ENCODE measurements around the gene TRAPPC2.

The TRAPPC2 gene

DNA sequence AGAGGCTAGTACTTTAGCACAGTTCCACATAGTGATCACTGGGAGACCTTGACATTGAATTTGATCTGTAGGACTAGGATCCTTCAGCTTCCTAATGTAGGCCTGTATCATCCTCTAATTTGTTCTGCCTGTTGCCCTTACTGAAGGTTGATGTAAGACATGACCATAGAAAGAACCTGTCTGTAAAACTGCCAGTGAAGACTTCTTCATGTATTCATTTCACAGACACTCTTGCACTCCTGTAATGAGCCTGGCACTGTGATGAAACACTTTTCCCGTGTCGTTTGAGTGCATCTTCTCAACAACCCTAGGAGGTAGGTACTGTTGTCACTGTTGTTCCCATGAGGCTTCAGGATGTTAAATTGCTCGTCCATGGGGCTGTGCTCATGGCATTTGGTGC lies 30.8 kb downstream of the TRAPPC2 start:
- DNase-seq (ENCODE audit: extremely low read depth, low read depth): no peak
- TF ChIP-seq, protein P1, sequence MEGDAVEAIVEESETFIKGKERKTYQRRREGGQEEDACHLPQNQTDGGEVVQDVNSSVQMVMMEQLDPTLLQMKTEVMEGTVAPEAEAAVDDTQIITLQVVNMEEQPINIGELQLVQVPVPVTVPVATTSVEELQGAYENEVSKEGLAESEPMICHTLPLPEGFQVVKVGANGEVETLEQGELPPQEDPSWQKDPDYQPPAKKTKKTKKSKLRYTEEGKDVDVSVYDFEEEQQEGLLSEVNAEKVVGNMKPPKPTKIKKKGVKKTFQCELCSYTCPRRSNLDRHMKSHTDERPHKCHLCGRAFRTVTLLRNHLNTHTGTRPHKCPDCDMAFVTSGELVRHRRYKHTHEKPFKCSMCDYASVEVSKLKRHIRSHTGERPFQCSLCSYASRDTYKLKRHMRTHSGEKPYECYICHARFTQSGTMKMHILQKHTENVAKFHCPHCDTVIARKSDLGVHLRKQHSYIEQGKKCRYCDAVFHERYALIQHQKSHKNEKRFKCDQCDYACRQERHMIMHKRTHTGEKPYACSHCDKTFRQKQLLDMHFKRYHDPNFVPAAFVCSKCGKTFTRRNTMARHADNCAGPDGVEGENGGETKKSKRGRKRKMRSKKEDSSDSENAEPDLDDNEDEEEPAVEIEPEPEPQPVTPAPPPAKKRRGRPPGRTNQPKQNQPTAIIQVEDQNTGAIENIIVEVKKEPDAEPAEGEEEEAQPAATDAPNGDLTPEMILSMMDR (IDR thresholded peaks at IDR 0.05; ENCODE audit: low read depth, low read length): no peak

DNA sequence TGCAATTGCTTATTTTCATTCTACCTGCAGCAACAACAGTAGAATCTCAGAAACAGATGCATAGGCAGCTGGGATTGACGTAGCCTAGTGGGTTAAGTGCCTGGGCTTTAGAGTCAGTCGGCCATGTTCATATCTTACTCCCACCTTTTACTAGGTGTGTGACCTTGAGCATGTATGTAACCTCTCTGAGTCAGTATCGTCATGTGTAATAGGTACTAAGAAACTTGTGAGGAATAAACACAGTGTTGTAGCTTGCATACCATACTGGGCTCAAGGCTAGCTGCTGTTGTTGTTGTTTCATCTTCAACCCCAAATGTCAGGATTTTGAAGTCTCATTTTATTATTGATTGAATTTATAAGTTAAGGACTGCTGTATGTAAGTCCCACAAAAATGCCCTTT lies 31.3 kb downstream of the TRAPPC2 start:
- TF ChIP-seq, protein P1 (IDR thresholded peaks at IDR 0.05; ENCODE audit: low read depth, low read length): no peak

DNA sequence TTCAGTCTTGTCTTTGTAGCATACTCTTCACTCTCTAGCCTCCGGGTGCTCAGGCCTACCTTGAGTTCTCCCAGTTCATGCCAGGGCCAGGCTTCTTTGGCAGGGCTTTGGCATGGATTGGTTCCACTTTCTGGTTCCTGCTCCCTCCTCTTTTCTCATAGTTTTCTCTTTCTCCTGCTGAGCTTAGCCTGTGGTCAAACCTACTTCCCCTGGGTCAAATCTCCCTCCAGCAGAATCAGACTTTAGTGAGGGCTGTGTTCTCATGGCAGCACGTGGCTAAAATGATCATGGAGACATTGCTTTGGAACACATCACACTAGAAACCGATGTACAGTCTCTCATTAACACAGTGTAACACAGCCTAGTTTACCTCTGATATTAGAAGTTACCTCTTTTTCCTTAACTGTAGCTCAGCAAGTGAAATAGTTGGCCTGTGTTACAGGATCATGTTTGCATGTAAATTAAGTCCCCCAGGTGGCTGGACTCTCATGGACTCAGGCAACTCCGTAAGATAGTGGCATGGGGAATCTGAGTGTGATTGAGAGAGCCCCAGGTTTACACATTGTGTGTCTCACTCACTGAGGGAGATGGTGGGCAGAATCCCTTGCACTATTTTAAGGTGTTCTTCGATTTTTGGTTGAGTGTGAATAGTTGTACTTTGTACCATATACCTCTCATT lies 32.2 kb downstream of the TRAPPC2 start:
- TF ChIP-seq, protein P1 (IDR thresholded peaks at IDR 0.05; ENCODE audit: low read depth, low read length): no peak
- no peak for DNase-seq (ENCODE audit: extremely low read depth, low read depth)

More for the DNA sequence above, 31.3 kb downstream of the TRAPPC2 start:
- DNase-seq (ENCODE audit: extremely low read depth, low read depth): no peak

DNA sequence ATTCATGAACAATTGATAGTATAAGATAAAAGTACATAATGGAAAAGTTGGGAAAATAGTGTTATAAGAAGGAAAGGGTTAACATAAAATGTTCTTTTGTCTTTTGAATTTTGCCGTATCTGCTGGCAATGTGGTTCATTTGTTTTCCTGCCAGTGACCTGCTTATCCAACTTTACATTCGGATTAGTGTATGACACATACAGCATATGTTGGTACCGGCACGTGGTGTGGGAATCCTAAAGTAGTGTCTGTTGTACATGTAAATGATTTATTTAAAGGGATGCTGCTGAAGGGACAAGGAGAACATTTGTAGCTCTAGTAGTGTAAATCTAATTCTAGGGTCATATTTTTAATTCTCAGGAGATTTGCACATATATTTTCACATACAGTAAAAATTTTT lies 34.0 kb downstream of the TRAPPC2 start:
- DNase-seq (ENCODE audit: extremely low read depth, low read depth): no peak
- TF ChIP-seq, protein P1 (IDR thresholded peaks at IDR 0.05; ENCODE audit: low read depth, low read length): no peak

DNA sequence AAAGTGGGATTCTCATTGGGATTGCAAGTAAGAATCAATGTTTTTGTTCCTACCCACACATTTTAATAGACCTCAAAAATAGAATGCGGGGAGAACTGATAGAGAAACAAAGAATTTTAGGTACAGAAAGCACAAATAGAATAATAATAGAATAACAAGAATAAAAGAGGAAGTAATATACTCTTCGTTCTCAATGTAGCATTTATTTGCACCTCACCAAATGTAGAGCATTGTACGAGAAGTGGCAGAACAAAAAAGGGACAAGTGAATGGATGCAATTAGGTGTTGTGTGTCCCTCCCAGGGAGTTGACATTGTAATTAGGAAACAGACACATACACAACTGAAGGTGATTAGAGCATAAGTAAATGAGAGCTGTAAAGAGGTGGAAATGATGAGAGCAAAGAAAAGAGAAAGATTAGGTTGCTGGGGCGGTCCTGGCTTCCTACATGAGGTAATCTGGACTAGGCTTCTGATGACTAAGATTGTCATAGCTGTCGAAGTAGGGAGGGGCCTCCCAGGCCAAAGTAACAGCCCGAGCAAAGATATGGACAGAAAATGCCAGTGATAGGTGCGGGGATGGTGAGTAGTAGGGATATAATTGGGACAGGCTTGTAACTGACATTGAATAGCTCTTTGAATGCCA lies 35.1 kb downstream of the TRAPPC2 start:
- no peak for DNase-seq (ENCODE audit: extremely low read depth, low read depth)
- TF ChIP-seq, protein P1 (IDR thresholded peaks at IDR 0.05; ENCODE audit: low read depth, low read length): no peak

DNA sequence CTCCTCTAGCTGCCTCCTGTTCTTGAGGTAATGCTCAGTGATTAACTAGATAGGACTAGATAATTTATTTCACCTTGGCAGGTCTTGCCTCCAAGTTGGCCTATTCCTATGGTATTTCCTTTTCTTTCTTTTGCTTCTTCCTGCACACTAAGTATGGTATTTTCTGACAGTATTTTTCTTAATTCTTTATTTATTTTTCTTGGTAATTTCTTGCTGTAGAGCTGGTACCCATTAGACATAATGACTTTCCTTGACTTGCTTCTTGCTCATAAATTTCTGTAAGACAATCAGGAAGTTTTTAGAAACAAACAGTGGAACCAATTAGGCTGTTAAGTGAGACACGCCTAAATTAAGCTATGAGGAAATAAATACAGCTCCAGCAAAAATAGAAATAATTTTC lies 36.0 kb downstream of the TRAPPC2 start:
- TF ChIP-seq, protein P1 (IDR thresholded peaks at IDR 0.05; ENCODE audit: low read depth, low read length): no peak
- no peak for DNase-seq (ENCODE audit: extremely low read depth, low read depth)

DNA sequence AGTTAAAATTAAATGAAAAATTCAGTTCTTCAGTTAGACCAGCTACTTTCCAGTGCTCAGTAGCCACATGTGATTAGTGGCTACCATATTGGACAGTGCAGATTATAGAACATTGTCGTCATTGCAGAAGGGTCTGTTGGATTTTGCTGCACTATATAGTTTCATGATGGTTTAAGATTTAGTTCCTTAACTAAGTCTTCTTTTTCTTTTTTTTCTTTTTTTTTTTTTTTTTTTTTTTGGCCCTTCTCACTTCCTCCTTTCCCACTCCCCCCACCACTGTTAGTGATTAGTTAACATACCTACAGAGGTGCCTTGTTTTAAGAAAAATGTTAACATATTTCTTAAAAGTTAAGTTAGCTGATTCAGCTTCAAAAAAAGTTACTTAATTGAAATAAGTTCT lies 36.4 kb downstream of the TRAPPC2 start:
- DNase-seq (ENCODE audit: extremely low read depth, low read depth): no peak
- TF ChIP-seq, protein P1 (IDR thresholded peaks at IDR 0.05; ENCODE audit: low read depth, low read length): no peak
